VCaP (cell line): ENCODE data around the gene NCBP3.
A peak's percentile ranks its signal among the peaks of the same experiment; 100 is the strongest.
"Not testable (repeated sequence)": the region's sequence is repeated elsewhere in the genome, so short reads cannot be mapped to it uniquely, and the experiment has no call there.

Experiments used
- H3K27ac ChIP-seq: fragments of 450-650 bp; 2 replicates; pipeline ENCODE4 v1.5.1; 2017
- CTCF ChIP-seq: fragments of 450-650 bp; conservative IDR thresholded peaks from 2 replicates; pipeline ENCODE4 v1.5.1; 2017; ENCODE audit warnings: mild to moderate bottlenecking, moderate library complexity

NCBP3 gene

GRCh38 chr17:3857261-3858105 lies 11.4 kb upstream of the NCBP3 start:
- TF ChIP-seq CTCF, result no peak
- no peak overlapping the region for H3K27ac ChIP-seq

GRCh38 chr17:3854204-3854603 lies 8.2 kb upstream of the NCBP3 start:
- not testable (repeated sequence) for H3K27ac ChIP-seq

- no peak for TF ChIP-seq CTCF
- H3K27ac ChIP-seq, result no peak overlapping the region
Measured at GRCh38 chr17:3852561-3852960, 6.5 kb upstream of the NCBP3 start.

- TF ChIP-seq CTCF, result no peak
- H3K27ac ChIP-seq, result no peak overlapping the region
Measured at GRCh38 chr17:3851461-3852100, 5.5 kb upstream of the NCBP3 start.

- no peak overlapping the region for H3K27ac ChIP-seq
- no peak for TF ChIP-seq CTCF
Measured at GRCh38 chr17:3848229-3848835, 2.3 kb upstream of the NCBP3 start.

- H3K27ac ChIP-seq, result no peak overlapping the region
- no peak for TF ChIP-seq CTCF
Measured at GRCh38 chr17:3847165-3847670, 1.2 kb upstream of the NCBP3 start.

GRCh38 chr17:3846437-3847164 lies 555 bp upstream of the NCBP3 start:
- peak overlapping the region; percentile 89 for H3K27ac ChIP-seq
- TF ChIP-seq CTCF, result no peak; the same call in none of the 2 replicates
